Uterus (tissue), 2 donors: Measurements from ENCODE around the gene GABARAP.

Experiments
- POLR2A ChIP-seq, 2 donors: fragments of 450-650 bp; IDR thresholded peaks; one replicate each; pipeline ENCODE4 v1.6.1; 2016; ENCODE audit warnings: antibody characterized with exemption in 2 of 2, mild to moderate bottlenecking in 1 of 2, moderate library complexity in 1 of 2
- TF ChIP-seq, protein P1 (sequence below), 4 experiments: fragments of 200-600 bp in 2 of 4; fragments of 450-650 bp in 2 of 4; sonication (generic) in 2 of 4; IDR thresholded peaks; one replicate each; pipeline ENCODE4 v1.5.1; 2016 to 2019; ENCODE audit warnings: antibody characterized with exemption in 4 of 4, mild to moderate bottlenecking in 2 of 4, moderate library complexity in 1 of 4

- TF ChIP-seq, protein P1, sequence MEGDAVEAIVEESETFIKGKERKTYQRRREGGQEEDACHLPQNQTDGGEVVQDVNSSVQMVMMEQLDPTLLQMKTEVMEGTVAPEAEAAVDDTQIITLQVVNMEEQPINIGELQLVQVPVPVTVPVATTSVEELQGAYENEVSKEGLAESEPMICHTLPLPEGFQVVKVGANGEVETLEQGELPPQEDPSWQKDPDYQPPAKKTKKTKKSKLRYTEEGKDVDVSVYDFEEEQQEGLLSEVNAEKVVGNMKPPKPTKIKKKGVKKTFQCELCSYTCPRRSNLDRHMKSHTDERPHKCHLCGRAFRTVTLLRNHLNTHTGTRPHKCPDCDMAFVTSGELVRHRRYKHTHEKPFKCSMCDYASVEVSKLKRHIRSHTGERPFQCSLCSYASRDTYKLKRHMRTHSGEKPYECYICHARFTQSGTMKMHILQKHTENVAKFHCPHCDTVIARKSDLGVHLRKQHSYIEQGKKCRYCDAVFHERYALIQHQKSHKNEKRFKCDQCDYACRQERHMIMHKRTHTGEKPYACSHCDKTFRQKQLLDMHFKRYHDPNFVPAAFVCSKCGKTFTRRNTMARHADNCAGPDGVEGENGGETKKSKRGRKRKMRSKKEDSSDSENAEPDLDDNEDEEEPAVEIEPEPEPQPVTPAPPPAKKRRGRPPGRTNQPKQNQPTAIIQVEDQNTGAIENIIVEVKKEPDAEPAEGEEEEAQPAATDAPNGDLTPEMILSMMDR (IDR thresholded peaks at IDR 0.05): no peak
- TF ChIP-seq POLR2A (IDR thresholded peaks at IDR 0.05): no peak
These were observed 13.3 kb downstream of the GABARAP start for GRCh38 chr17:7228920-7229319.
